Immature natural killer cell (primary cell): ENCODE results near the gene H6PD. TPM values are rescaled to one million over a fixed set of nuclear protein-coding genes. Genes with fewer than 3 reads are reported as not detected.
A peak's percentile ranks its signal among the peaks of the same experiment; 100 is the strongest.

ENCODE experiments used
- DNase-seq, 3 donors: peaks; one replicate each; pipeline ENCODE4 v3.0.0; 2022; ENCODE audit warnings: mixed read lengths in 1 of 3
- H3K27ac Mint-ChIP-seq, 6 donors: one replicate each; pipeline ENCODE4 v1.8.0; 2020; ENCODE audit warnings: mixed read lengths in 6 of 6, mild to moderate bottlenecking in 5 of 6, inconsistent platforms in 4 of 6, moderate library complexity in 3 of 6
- H3K27me3 Mint-ChIP-seq, 3 donors: one replicate each; pipeline ENCODE4 v1.8.0; 2020 to 2021; ENCODE audit warnings: low read depth in 3 of 3, mild to moderate bottlenecking in 3 of 3, mixed read lengths in 3 of 3, moderate library complexity in 3 of 3, inconsistent platforms in 1 of 3
- H3K36me3 Mint-ChIP-seq, 3 donors: one replicate each; pipeline ENCODE4 v1.8.0; 2020; ENCODE audit warnings: mixed read lengths in 3 of 3, inconsistent platforms in 2 of 3, mild to moderate bottlenecking in 2 of 3
- H3K4me1 Mint-ChIP-seq, 2 donors: one replicate each; pipeline ENCODE4 v1.8.0; 2020; ENCODE audit warnings: inconsistent platforms in 2 of 2, mild to moderate bottlenecking in 2 of 2, mixed read lengths in 2 of 2, moderate library complexity in 1 of 2
- H3K4me3 Mint-ChIP-seq, 5 donors: one replicate each; pipeline ENCODE4 v1.8.0; 2020; ENCODE audit warnings: mild to moderate bottlenecking in 5 of 5, mixed read lengths in 5 of 5, inconsistent platforms in 3 of 5, moderate library complexity in 3 of 5
- H3K9me3 Mint-ChIP-seq, 6 donors: one replicate each; pipeline ENCODE4 v1.8.0; 2020; ENCODE audit warnings: mild to moderate bottlenecking in 6 of 6, mixed read lengths in 6 of 6, inconsistent platforms in 4 of 6, moderate library complexity in 3 of 6
- polyA plus RNA-seq, 3 donors: library from polyadenylated mRNA; unstranded; fragments of 300-500 nt; fragmentation: Illumina TruSeq; gene quantifications; one replicate each; pipeline ENCODE4 v1.2.3, GENCODE V29; 2021

The H6PD gene
- polyA plus RNA-seq, result 10 to 100 TPM in 1 of 3 donors, 1 to 10 TPM in 2; 6.2 to 15.4 (median 9.0) TPM

GRCh38 chr1:9234223-9235095 lies at the start of gene H6PD:
TSS of gene H6PD (plus strand) at chr1:9234774. CDS start at chr1:9244935, 10,161 bp downstream.
- DNase-seq, result peak; percentile 81 to 84 (median 83)
- Mint-ChIP-seq H3K9me3 (no peaks in the 10 kb centered on the region), H3K27ac (peak within 1 kb of the TSS; percentile 94 to 98 (median 96)), H3K4me3 (peak within 1 kb of the TSS; percentile 91 to 98 (median 95)), H3K36me3 (no peaks in the 10 kb centered on the region), H3K4me1 (peaks cover 33 to 37% of the 10 kb centered on the region in 2 donors), H3K27me3 (peaks cover 3 to 11% (median 9%) of the 10 kb centered on the region in 3 donors)

- Mint-ChIP-seq H3K27ac (no peak overlapping the region), H3K27me3 (peaks cover 6 to 9% (median 8%) of the 10 kb centered on the region in 3 donors), H3K9me3 (no peaks in the 10 kb centered on the region), H3K4me1 (peaks cover 6% of the 10 kb centered on the region in 2 donors), H3K36me3 (no peaks in the 10 kb centered on the region), H3K4me3 (no peak overlapping the region)
- no peak for DNase-seq
Observed at GRCh38 chr1:9186082-9186859, 48.3 kb upstream of the H6PD start.

- no peaks in the 10 kb centered on the region for H3K4me1 Mint-ChIP-seq
- H3K4me3 Mint-ChIP-seq, result no peak overlapping the region
- no peaks in the 10 kb centered on the region for H3K9me3 Mint-ChIP-seq
- no peaks in the 10 kb centered on the region for H3K36me3 Mint-ChIP-seq
- H3K27ac Mint-ChIP-seq, result no peak overlapping the region
- H3K27me3 Mint-ChIP-seq, result peaks cover 3 to 8% (median 5%) of the 10 kb centered on the region in 3 donors
- no peak for DNase-seq
Observed at GRCh38 chr1:9187004-9187403, 47.6 kb upstream of the H6PD start.

- H3K4me1 Mint-ChIP-seq, result no peaks in the 10 kb centered on the region
- H3K4me3 Mint-ChIP-seq, result no peak overlapping the region
- no peak overlapping the region for H3K27ac Mint-ChIP-seq
- peaks cover 5% of the 10 kb centered on the region in 3 donors for H3K27me3 Mint-ChIP-seq
- DNase-seq, result no peak
- no peaks in the 10 kb centered on the region for H3K9me3 Mint-ChIP-seq
- H3K36me3 Mint-ChIP-seq, result no peaks in the 10 kb centered on the region
Observed at GRCh38 chr1:9190234-9190633, 44.3 kb upstream of the H6PD start.

- no peak overlapping the region for H3K27ac Mint-ChIP-seq
- H3K4me1 Mint-ChIP-seq, result peaks cover 0 to 2% of the 10 kb centered on the region in 2 donors
- no peaks in the 10 kb centered on the region for H3K36me3 Mint-ChIP-seq
- no peak overlapping the region for H3K4me3 Mint-ChIP-seq
- no peak for DNase-seq
- peaks cover 5 to 8% (median 5%) of the 10 kb centered on the region in 3 donors for H3K27me3 Mint-ChIP-seq
- no peaks in the 10 kb centered on the region for H3K9me3 Mint-ChIP-seq
Observed at GRCh38 chr1:9191231-9191630, 43.3 kb upstream of the H6PD start.

- DNase-seq, result no peak
- Mint-ChIP-seq H3K9me3 (no peaks in the 10 kb centered on the region), H3K4me1 (peaks cover 4 to 10% of the 10 kb centered on the region in 2 donors), H3K36me3 (no peaks in the 10 kb centered on the region), H3K27ac (no peak overlapping the region), H3K27me3 (peaks cover 5 to 8% (median 6%) of the 10 kb centered on the region in 3 donors), H3K4me3 (no peak overlapping the region)
Observed at GRCh38 chr1:9192578-9193232, 41.9 kb upstream of the H6PD start.

- H3K36me3 Mint-ChIP-seq, result no peaks in the 10 kb centered on the region
- no peak overlapping the region for H3K27ac Mint-ChIP-seq
- peaks cover 4 to 10% of the 10 kb centered on the region in 2 donors for H3K4me1 Mint-ChIP-seq
- H3K4me3 Mint-ChIP-seq, result no peak overlapping the region
- H3K9me3 Mint-ChIP-seq, result no peaks in the 10 kb centered on the region
- H3K27me3 Mint-ChIP-seq, result peaks cover 5 to 8% (median 6%) of the 10 kb centered on the region in 3 donors
- DNase-seq, result no peak
Observed at GRCh38 chr1:9193233-9193625, 41.3 kb upstream of the H6PD start.

- H3K27me3 Mint-ChIP-seq, result peaks cover 5 to 11% (median 7%) of the 10 kb centered on the region in 3 donors
- no peak overlapping the region for H3K4me3 Mint-ChIP-seq
- H3K9me3 Mint-ChIP-seq, result no peaks in the 10 kb centered on the region
- DNase-seq, result no peak
- H3K4me1 Mint-ChIP-seq, result peaks cover 4 to 10% of the 10 kb centered on the region in 2 donors
- H3K27ac Mint-ChIP-seq, result no peak overlapping the region
- H3K36me3 Mint-ChIP-seq, result no peaks in the 10 kb centered on the region
Observed at GRCh38 chr1:9194024-9194423, 40.5 kb upstream of the H6PD start.

GRCh38 chr1:9195651-9196050 lies 38.9 kb upstream of the H6PD start:
- Mint-ChIP-seq H3K27ac (no peak overlapping the region), H3K27me3 (peaks cover 2 to 14% (median 8%) of the 10 kb centered on the region in 3 donors), H3K4me3 (no peak overlapping the region), H3K9me3 (no peaks in the 10 kb centered on the region), H3K36me3 (no peaks in the 10 kb centered on the region), H3K4me1 (peaks cover 4 to 10% of the 10 kb centered on the region in 2 donors)
- DNase-seq, result no peak

- DNase-seq, result peak in 2 of 3 donors; percentile 15 to 22
- Mint-ChIP-seq H3K36me3 (no peaks in the 10 kb centered on the region), H3K4me3 (peak overlapping the region in 1 of 5 donors; percentile 14), H3K9me3 (no peaks in the 10 kb centered on the region), H3K4me1 (peaks cover 9 to 15% of the 10 kb centered on the region in 2 donors), H3K27me3 (peaks cover 5 to 19% (median 13%) of the 10 kb centered on the region in 3 donors), H3K27ac (no peak overlapping the region)
Observed at GRCh38 chr1:9196129-9197040, 38.2 kb upstream of the H6PD start.

GRCh38 chr1:9197186-9198099 lies 37.1 kb upstream of the H6PD start:
- H3K36me3 Mint-ChIP-seq, result no peaks in the 10 kb centered on the region
- DNase-seq, result no peak
- H3K27ac Mint-ChIP-seq, result no peak overlapping the region
- peaks cover 9 to 22% of the 10 kb centered on the region in 2 donors for H3K4me1 Mint-ChIP-seq
- no peaks in the 10 kb centered on the region for H3K9me3 Mint-ChIP-seq
- no peak overlapping the region for H3K4me3 Mint-ChIP-seq
- peaks cover 6 to 23% (median 11%) of the 10 kb centered on the region in 3 donors for H3K27me3 Mint-ChIP-seq
